Measurements from ENCODE around the gene PTRH1.
"Not testable (repeated sequence)": the region's sequence is repeated elsewhere in the genome, so short reads cannot be mapped to it uniquely, and the experiment has no call there.

PTRH1 gene

GRCh38 chr9:127715470-127716337 is at the start of gene PTRH1, which contains the start of gene TTC16:
TSS of gene PTRH1 (minus strand) at chr9:127715663. CDS start at chr9:127715639, 24 bp downstream.
TSS of gene TTC16 (plus strand) at chr9:127716079. CDS start at chr9:127716146, 67 bp downstream.
- DNase-seq = peak; percentile 94

- no peak for DNase-seq
These were observed 48.5 kb upstream of the PTRH1 start for GRCh38 chr9:127763918-127764384.

GRCh38 chr9:127762111-127762676 is 46.7 kb upstream of the PTRH1 start:
- DNase-seq = no peak

GRCh38 chr9:127761491-127761956 is 46.1 kb upstream of the PTRH1 start:
- DNase-seq = no peak

- DNase-seq = no peak
These were observed 45.6 kb upstream of the PTRH1 start for GRCh38 chr9:127761061-127761460.

GRCh38 chr9:127758843-127759242 is 43.4 kb upstream of the PTRH1 start:
- DNase-seq = no peak

- DNase-seq = not testable (repeated sequence)
These were observed 41.3 kb upstream of the PTRH1 start for GRCh38 chr9:127756776-127757175.

- DNase-seq = no peak
These were observed 40.8 kb upstream of the PTRH1 start for GRCh38 chr9:127756233-127756632.

GRCh38 chr9:127755061-127756060 is 39.9 kb upstream of the PTRH1 start:
- no peak for DNase-seq

- no peak for DNase-seq
These were observed 38.9 kb upstream of the PTRH1 start for GRCh38 chr9:127754099-127755060.

- DNase-seq = no peak
These were observed 38.2 kb upstream of the PTRH1 start for GRCh38 chr9:127753622-127754021.

GRCh38 chr9:127753148-127753547 is 37.7 kb upstream of the PTRH1 start:
- no peak for DNase-seq

- no peak for DNase-seq
These were observed 36.0 kb upstream of the PTRH1 start for GRCh38 chr9:127751269-127752054.

- no peak for DNase-seq
These were observed 33.8 kb upstream of the PTRH1 start for GRCh38 chr9:127749090-127749787.

GRCh38 chr9:127746959-127747569 is 31.6 kb upstream of the PTRH1 start:
- DNase-seq = no peak

GRCh38 chr9:127744398-127745110 is 29.1 kb upstream of the PTRH1 start:
- no peak for DNase-seq

- no peak for DNase-seq
These were observed 27.1 kb upstream of the PTRH1 start for GRCh38 chr9:127742435-127743088.

- no peak for DNase-seq
These were observed 26.5 kb upstream of the PTRH1 start for GRCh38 chr9:127741831-127742434.

All from activated effector memory CD4-positive, alpha-beta T cell treated with Interleukin-2 at 50 U/mL for 16 hours (primary cell).